ENCODE measurements around the gene USP9X.
"Not testable (repeated sequence)": the region's sequence is repeated elsewhere in the genome, so short reads cannot be mapped to it uniquely, and the experiment has no call there.

The USP9X gene

DNA sequence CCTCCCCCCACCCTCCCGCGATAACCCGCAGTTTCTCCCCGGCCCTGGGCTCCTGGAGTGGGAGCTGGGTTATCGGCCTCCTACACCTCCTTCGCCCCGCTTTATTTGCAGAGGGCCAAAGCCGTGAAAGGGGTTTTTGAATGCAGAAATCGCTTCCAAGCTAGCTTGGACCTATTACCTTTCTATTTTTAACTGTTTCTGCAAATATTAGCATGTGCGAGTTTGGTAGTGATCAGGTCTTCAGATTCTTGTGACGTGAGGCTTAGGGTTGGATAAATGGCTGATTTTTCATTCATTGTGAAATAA, 1.3 kb downstream of the USP9X start:
- TF ChIP-seq POLR2AphosphoS5 (IDR thresholded peaks at IDR 0.05; ENCODE audit: low read depth, low read length) = no peak
- no peak for TF ChIP-seq TAF1 (IDR thresholded peaks at IDR 0.05; ENCODE audit: borderline replicate concordance, low read depth, low read length)
- no peak for TF ChIP-seq POLR2A (IDR thresholded peaks at IDR 0.05; ENCODE audit: low read depth, low read length)
- no peak for DNase-seq (ENCODE audit: insufficient read length)
- FAIRE-seq = no peak

- DNase-seq (ENCODE audit: insufficient read length) (no peak), FAIRE-seq (no peak)
- TF ChIP-seq POLR2A (IDR thresholded peaks at IDR 0.05; ENCODE audit: low read depth, low read length) = no peak
- no peak for TF ChIP-seq POLR2AphosphoS5 (IDR thresholded peaks at IDR 0.05; ENCODE audit: low read depth, low read length)
- no peak for TF ChIP-seq TAF1 (IDR thresholded peaks at IDR 0.05; ENCODE audit: borderline replicate concordance, low read depth, low read length)
These were observed 2.0 kb downstream of the USP9X start for GRCh38 chrX:41087201-41087600.

DNA sequence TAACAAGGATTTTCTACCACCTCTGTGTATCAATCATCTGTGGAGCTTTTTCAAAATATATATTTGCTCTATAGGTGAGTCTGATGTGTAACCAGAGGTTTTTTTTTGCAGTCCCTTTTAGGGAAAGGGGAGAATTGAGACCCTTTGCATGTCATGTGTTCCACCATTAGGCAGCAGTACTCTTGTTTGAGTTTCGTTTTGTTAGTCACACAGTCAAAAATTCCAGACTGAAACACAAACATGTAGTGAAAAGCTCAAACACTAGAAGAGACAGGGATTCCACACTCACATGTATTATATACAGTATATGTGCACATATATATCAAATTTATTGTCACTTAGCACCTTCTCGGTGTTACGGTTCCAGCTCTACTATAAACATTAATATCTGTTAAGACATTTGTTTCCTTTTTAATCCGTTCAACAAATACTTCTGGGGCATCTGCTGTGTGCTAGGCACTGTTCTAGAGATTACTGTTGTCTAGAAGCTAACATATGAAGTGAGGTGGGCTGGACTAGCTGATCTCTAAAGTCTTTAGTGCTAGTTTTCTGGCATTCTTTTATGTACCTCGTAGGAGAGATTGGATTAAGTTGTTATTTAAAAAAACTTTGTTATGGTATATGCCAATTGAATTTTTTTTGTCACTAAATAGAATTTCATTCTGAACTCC, 5.5 kb downstream of the USP9X start:
- no peak for DNase-seq (ENCODE audit: insufficient read length)
- TF ChIP-seq POLR2A (IDR thresholded peaks at IDR 0.05; ENCODE audit: low read depth, low read length) = no peak
- no peak for TF ChIP-seq POLR2AphosphoS5 (IDR thresholded peaks at IDR 0.05; ENCODE audit: low read depth, low read length)
- no peak for TF ChIP-seq TAF1 (IDR thresholded peaks at IDR 0.05; ENCODE audit: borderline replicate concordance, low read depth, low read length)
- FAIRE-seq = peak; percentile 75

DNA sequence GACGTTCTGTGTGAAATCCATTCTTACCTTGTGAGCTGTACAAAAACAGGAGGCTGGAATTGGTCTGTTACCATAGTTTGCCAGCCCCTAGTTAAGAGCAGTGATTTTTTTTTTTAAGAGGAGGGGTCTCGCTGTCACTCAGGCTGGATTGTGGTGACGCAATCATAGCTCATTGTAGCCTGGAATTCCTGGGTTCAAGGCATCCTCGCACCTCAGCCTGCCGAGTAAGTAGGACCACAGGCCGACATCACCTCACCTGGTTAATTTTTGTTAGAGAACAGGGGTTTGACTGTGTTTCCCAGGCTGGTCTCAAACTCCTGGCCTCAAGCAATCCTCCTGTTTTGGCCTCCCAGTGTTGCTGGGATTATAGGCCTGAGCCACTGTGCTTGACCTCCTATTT, 7.5 kb downstream of the USP9X start:
- DNase-seq (ENCODE audit: insufficient read length) (no peak), FAIRE-seq (no peak)
- TF ChIP-seq POLR2A (IDR thresholded peaks at IDR 0.05; ENCODE audit: low read depth, low read length) = no peak
- TF ChIP-seq TAF1 (IDR thresholded peaks at IDR 0.05; ENCODE audit: borderline replicate concordance, low read depth, low read length) = no peak
- no peak for TF ChIP-seq POLR2AphosphoS5 (IDR thresholded peaks at IDR 0.05; ENCODE audit: low read depth, low read length)

DNA sequence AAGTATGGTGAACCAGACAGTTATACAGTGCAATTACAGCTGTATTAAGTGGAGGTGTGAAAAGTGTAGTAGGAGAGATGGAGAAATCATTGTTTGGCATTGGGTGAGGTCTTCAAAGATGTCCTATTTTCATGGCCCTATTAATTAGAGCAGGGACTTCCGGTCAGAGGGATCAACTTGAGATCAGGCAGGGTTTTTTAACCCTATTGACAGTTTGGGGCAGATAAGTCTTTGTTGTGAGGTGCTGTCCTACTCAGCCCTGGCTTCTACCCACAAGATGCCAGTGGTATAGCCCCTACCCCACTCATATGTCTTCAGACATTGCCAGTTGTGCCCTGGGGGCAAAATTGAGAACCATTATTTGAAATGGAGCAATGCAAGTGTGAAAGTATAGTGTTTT, 9.9 kb downstream of the USP9X start:
- TF ChIP-seq TAF1 (IDR thresholded peaks at IDR 0.05; ENCODE audit: borderline replicate concordance, low read depth, low read length) (no peak), POLR2AphosphoS5 (IDR thresholded peaks at IDR 0.05; ENCODE audit: low read depth, low read length) (no peak), POLR2A (IDR thresholded peaks at IDR 0.05; ENCODE audit: low read depth, low read length) (no peak)
- no peak for DNase-seq (ENCODE audit: insufficient read length)
- FAIRE-seq = no peak

DNA sequence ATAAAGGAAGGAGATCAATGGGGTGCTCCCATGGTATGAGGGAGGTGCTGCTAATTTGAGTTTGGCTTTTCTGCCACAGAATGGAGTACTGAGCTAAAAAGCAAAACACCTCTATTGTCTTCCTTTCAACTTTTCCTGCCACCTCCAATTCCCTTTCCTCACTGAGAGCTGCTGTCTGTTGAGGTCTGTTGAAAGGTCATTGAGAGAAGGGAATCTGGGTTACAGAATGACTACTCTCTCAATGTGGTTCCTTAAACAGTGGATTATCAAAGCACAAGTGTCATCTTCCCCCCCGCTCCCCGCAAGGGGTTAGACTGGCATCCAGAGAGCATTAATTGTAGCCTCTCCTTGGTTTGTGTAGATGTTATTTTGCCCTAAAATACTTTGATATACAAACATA, 10.7 kb downstream of the USP9X start:
- TF ChIP-seq POLR2AphosphoS5 (IDR thresholded peaks at IDR 0.05; ENCODE audit: low read depth, low read length) = no peak
- DNase-seq (ENCODE audit: insufficient read length) (no peak), FAIRE-seq (peak; percentile 42)

DNA sequence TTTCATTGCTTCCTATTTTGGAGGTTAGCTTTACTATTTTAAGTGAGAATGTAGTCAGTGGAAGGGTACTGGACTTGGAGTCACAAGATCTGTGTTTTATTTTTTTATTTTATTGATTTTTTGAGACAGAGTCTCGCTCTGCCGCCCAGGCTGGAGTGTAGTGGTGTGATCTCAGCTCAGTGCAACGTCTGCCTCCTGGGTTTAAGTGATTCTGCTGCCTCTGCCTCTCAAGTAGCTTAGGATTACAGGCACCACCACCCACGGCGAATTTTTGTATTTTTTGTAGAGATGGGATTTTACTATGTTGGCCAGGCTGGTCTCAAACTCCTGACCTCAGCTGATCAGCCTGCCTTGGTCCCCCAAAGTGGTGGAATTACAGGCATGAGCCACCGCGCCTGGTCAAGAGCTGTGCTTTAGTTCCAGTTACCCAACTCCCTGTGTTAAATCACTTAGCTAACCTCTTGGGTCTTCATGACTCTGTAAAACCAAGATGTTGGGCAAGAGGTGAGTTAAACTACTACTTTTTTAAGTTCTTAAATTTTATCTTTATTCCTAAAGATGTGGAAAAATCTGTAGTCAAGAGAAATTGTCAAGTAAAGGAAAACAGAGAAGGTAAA, 11.2 kb downstream of the USP9X start:
- FAIRE-seq (no peak), DNase-seq (ENCODE audit: insufficient read length) (no peak)
- no peak for TF ChIP-seq POLR2A (IDR thresholded peaks at IDR 0.05; ENCODE audit: low read depth, low read length)
- no peak for TF ChIP-seq POLR2AphosphoS5 (IDR thresholded peaks at IDR 0.05; ENCODE audit: low read depth, low read length)
- no peak for TF ChIP-seq TAF1 (IDR thresholded peaks at IDR 0.05; ENCODE audit: borderline replicate concordance, low read depth, low read length)

DNA sequence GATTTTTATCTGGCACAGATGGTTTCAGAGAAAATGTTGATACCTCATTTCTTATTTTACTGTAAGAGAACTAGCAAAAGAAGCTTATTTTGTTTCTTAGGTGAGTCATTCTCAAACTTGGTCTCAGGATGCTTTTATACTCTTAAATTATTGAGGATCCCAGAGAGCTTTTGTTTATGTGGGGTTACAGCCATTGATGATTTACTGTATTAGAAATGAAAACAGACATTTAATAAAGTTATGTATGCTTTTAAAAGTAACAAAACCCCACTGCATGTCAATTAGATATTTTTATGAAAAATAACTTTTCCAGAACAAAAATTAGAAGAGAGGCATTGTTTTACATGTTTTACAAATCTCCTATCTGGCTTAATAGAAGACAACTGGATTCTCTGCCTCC, 12.1 kb downstream of the USP9X start:
- FAIRE-seq (no peak), DNase-seq (ENCODE audit: insufficient read length) (no peak)
- no peak for TF ChIP-seq POLR2A (IDR thresholded peaks at IDR 0.05; ENCODE audit: low read depth, low read length)
- TF ChIP-seq POLR2AphosphoS5 (IDR thresholded peaks at IDR 0.05; ENCODE audit: low read depth, low read length) = no peak
- no peak for TF ChIP-seq TAF1 (IDR thresholded peaks at IDR 0.05; ENCODE audit: borderline replicate concordance, low read depth, low read length)

DNA sequence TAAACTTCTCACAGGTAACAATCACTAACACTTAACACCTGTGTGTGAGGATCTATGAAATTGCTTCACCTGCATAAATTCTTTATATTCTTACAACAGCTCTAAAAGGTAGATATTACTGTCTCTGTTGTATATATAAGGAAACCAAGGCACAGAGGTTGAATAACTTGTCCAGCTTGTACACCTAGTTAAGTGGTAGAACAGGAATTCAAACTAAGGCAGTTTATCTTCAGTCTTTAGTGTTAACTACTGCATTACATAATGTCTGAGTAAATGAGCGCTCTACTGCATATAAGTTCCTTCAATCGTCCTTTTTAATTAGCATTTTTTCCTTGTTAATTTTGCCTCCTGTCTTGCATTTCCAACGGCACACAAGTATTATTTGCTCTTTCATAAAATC, 15.0 kb downstream of the USP9X start:
- FAIRE-seq = no peak
- TF ChIP-seq TAF1 (IDR thresholded peaks at IDR 0.05; ENCODE audit: borderline replicate concordance, low read depth, low read length) (no peak), POLR2AphosphoS5 (IDR thresholded peaks at IDR 0.05; ENCODE audit: low read depth, low read length) (no peak), POLR2A (IDR thresholded peaks at IDR 0.05; ENCODE audit: low read depth, low read length) (no peak)
- no peak for DNase-seq (ENCODE audit: insufficient read length)

- DNase-seq (ENCODE audit: insufficient read length) (no peak), FAIRE-seq (no peak)
- TF ChIP-seq TAF1 (IDR thresholded peaks at IDR 0.05; ENCODE audit: borderline replicate concordance, low read depth, low read length) (no peak), POLR2AphosphoS5 (IDR thresholded peaks at IDR 0.05; ENCODE audit: low read depth, low read length) (no peak), POLR2A (IDR thresholded peaks at IDR 0.05; ENCODE audit: low read depth, low read length) (no peak)
These were observed 15.6 kb downstream of the USP9X start for GRCh38 chrX:41100819-41101218.

DNA sequence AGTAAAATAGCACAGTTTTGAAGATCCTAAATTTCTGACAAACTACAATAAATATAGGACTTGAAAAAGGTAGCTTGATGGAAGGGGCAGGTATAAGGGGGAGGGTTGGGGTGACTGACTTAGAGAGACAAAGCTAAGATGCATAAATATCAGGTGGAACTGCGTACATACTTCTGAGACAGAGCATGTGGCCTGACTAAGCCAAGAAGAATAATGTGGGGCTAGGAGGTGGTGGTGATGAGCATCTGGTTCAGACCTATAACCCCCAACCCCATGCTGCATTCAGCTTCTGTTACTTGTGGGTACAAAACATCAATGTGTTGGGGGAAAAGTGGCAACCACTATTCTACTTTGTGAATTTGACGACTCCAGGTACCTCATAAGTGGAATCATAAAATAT, 19.8 kb downstream of the USP9X start:
- no peak for FAIRE-seq
- TF ChIP-seq POLR2A (IDR thresholded peaks at IDR 0.05; ENCODE audit: low read depth, low read length) (no peak), POLR2AphosphoS5 (IDR thresholded peaks at IDR 0.05; ENCODE audit: low read depth, low read length) (no peak), TAF1 (IDR thresholded peaks at IDR 0.05; ENCODE audit: borderline replicate concordance, low read depth, low read length) (no peak)
- no peak for DNase-seq (ENCODE audit: insufficient read length)

DNA sequence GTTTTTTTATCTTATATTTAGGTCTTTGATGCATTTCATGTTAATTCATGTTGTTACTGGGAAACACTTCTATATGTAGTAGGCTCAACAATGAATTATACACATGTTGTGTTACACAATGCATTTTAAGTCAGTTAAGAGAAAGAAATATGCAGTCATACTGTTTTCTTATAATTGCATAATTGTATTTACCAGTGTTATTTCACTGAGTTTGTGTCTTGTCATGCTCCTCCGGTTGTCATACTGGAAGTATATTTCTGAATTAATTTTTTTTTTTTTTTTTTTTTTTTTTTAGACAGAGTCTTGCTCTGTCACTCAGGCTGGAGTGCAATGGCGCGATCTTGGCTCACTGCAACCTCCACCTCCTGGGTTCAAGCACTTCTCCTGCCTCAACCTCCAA, 21.0 kb downstream of the USP9X start:
- FAIRE-seq = not testable (repeated sequence)

DNA sequence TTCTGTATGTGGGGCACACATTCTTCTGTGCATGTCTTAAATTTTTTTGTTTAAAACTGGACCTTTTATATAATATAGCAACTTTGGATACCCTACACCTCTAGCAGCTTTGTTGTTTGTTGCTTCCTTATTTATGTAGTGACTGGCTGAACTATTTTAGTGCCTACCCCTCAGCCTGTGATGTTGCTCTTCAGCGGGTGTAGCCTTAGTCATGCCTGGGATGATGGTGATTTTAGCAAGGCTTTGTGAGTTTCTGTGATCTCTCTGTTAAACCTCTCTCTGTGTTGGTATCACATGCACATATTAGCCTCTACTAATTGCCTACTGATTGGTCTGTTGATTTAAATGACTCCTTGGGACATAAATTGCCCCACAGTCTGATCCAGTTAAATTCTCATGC, 22.8 kb downstream of the USP9X start:
- TF ChIP-seq POLR2A (IDR thresholded peaks at IDR 0.05; ENCODE audit: low read depth, low read length) = no peak
- DNase-seq (ENCODE audit: insufficient read length) = no peak
- no peak for FAIRE-seq

More for the DNA sequence above, 21.0 kb downstream of the USP9X start:
- not testable (repeated sequence) for DNase-seq (ENCODE audit: insufficient read length)

Data from GM12892 (cell line).